ENCODE results near the gene MOB3A.

DNA sequence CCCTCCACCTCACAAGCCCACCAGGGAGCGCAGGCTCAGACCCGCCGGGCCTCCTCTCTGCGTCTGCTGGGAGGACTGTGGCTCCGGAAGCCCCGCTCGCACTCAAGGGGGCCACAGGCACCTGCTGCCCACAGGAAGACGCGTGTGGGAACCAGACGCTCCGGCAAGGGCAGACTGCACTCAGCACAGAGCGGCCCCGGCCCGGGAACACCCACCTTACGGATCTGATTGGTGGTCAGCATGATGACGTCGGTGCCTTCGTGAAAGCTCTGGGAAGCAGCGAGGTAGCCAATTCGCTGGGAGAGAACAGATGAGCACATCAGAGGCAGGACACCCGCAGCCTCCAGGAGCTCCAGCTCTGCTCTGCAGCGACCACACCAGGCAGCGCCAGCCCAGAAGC lies 40.7 kb upstream of the MOB3A start:
- TF ChIP-seq MIER3 (CRISPR knock-in tag; IDR thresholded peaks at IDR 0.05; ENCODE audit: borderline replicate concordance) (no peak), DMAP1 (CRISPR knock-in tag; IDR thresholded peaks at IDR 0.05) (no peak), ZFX (CRISPR knock-in tag; IDR thresholded peaks at IDR 0.05; ENCODE audit: low read depth) (no peak), MEIS1 (CRISPR knock-in tag; IDR thresholded peaks at IDR 0.05; ENCODE audit: borderline replicate concordance) (no peak), CREB1 (IDR thresholded peaks at IDR 0.05) (no peak), CREB1 (CRISPR knock-in tag; IDR thresholded peaks at IDR 0.05) (no peak), ZSCAN30 (CRISPR knock-in tag; IDR thresholded peaks at IDR 0.05) (no peak), EP300 (IDR thresholded peaks at IDR 0.05; ENCODE audit: low read depth in 2 of 2, low read length in 2 of 2) (no peak), EP300 (CRISPR knock-in tag; IDR thresholded peaks at IDR 0.05; ENCODE audit: borderline replicate concordance) (no peak), SP1 (IDR thresholded peaks at IDR 0.05) (no peak), SP1 (CRISPR knock-in tag; IDR thresholded peaks at IDR 0.05) (no peak), SOX6 (IDR thresholded peaks at IDR 0.05) (no peak), SOX6 (CRISPR knock-in tag; IDR thresholded peaks at IDR 0.05) (no peak)
- TF ChIP-seq, protein P1, sequence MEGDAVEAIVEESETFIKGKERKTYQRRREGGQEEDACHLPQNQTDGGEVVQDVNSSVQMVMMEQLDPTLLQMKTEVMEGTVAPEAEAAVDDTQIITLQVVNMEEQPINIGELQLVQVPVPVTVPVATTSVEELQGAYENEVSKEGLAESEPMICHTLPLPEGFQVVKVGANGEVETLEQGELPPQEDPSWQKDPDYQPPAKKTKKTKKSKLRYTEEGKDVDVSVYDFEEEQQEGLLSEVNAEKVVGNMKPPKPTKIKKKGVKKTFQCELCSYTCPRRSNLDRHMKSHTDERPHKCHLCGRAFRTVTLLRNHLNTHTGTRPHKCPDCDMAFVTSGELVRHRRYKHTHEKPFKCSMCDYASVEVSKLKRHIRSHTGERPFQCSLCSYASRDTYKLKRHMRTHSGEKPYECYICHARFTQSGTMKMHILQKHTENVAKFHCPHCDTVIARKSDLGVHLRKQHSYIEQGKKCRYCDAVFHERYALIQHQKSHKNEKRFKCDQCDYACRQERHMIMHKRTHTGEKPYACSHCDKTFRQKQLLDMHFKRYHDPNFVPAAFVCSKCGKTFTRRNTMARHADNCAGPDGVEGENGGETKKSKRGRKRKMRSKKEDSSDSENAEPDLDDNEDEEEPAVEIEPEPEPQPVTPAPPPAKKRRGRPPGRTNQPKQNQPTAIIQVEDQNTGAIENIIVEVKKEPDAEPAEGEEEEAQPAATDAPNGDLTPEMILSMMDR (CRISPR knock-in tag; IDR thresholded peaks at IDR 0.05): no peak

Data from HepG2 (cell line).